GOT3 (cell line): Measurements from ENCODE around the gene ZNF804B.

Experiments
- DNase-seq: peaks from one replicate; lab custom pipeline; 2025; ENCODE audit warnings: mixed read lengths; lab: John Stamatoyannopoulos, UW

Gene ZNF804B

GRCh38 chr7:89265631-89266030 is 506.1 kb downstream of the ZNF804B start:
- DNase-seq, result no peak

DNA sequence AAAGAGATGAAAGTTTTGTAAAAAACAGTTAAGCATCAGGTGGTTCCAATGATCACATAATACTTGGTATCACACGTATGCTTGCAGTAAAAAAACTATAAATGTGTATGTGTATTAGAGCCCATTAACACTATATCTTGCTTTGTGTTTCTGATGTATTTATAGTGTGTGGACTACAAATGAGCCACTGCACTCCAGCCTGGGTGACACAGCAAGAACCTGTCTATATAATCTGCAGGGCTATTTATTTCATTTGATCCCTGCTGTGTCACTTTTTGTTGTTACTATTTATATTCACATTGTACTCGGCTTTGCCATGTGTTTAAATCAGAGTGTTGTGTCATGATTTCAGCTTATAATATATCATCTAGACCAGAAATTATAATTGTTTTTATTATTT is 523.8 kb downstream of the ZNF804B start:
- no peak for DNase-seq

- DNase-seq, result no peak
Observed at GRCh38 chr7:89308535-89308934, 549.0 kb downstream of the ZNF804B start.

- DNase-seq, result no peak
Observed at GRCh38 chr7:89311886-89312285, 552.4 kb downstream of the ZNF804B start.

DNA sequence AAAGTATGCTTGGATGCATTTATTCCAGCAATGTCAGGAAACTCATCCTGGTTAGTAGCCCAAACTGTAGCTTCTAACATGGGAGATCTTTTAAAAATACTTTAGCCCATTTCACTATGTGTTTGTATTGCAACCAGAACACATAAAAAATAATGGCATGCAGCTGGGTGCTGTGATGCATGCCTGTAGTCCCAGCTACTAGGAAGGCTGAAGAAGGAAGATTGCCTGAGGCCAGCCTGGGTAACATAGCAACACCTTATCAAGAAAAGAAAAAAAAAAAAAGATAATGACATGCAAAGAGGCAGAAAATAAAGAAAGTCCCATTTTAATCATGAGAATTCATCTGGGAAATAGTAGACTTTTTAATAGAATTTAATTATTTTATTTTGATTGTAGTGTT is 553.1 kb downstream of the ZNF804B start:
- no peak for DNase-seq

DNA sequence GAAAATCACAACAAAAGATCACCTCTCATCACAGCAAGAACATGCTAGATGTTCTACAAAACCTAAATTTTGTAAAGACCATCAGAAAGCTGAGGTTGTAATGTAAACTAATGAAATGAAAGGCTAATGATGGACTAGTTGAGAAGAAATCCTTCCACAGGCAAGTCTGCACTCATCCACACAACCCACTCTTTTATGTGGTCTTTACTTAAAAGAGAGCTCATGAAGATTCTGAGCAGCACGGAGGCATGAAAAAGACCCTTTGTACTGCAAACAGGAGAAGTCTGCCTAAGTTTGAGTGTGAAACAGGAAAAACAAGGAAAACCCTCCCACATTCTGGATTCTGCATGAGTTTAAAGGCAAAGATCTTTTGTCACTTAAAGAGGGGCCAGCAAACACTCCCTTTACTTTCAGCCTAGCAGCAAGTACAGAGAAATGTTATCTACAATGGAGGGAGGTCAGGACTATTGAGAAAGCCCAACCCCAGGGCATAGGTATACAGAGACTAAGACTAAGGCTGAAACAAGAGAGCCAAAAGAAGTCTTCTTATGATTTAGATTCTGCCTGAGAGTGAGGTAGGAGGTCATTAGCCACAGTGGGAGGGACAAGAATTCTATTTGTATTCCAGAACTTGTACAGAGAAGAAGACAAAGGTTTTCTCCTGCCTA is 557.2 kb downstream of the ZNF804B start:
- no peak for DNase-seq

DNA sequence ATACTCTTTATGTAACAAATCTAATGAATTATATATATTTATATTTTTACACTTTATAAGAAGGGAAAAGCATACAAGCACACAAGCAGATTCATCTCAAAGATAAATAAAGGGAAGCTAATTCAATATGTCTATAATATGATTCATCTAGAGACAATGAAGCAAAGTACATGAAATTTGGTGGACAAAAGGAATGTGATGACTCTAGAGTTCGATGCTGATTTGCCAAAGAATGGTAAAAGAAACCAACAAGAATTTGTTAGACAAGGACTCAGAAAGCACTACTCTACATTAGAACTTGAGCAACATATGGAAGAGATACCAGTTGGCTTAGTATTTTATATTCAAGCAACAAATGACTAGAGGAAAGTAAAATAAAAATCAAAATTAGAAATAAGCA is 572.5 kb downstream of the ZNF804B start:
- no peak for DNase-seq

DNA sequence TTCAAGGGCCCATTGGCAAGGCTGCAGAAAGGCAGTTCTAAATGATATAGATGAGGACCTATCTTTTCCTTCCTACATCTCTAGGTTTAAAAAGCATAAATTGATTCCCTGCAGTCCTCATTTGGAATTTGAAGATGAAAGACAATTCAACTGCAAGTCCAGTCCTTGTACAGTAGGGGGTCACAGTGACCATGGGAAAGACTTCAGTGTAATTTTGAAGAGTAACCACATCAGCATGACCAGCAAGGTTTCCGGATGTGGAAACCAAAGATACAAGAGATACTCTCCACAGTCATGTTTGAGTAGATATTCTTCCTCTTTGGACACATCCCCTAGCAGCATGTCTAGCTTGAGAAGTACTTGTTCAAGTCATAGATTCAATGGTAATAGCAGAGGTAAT is 575.3 kb downstream of the ZNF804B start:
- DNase-seq, result no peak

DNA sequence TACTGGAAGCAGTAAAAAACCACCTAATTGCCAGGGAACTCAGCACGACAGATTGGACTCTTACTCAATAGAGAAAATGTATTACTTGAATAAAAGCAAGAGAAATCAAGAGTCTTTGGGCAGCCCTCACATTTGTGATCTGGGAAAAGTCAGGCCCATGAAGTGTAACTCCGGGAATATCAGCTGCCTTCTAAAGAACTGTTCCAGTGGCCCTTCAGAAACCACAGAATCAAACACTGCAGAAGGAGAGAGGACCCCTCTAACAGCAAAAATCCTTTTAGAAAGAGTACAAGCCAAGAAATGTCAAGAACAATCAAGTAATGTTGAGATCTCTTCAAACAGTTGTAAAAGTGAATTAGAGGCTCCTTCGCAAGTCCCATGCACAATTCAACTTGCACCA is 576.0 kb downstream of the ZNF804B start:
- DNase-seq, result no peak

DNA sequence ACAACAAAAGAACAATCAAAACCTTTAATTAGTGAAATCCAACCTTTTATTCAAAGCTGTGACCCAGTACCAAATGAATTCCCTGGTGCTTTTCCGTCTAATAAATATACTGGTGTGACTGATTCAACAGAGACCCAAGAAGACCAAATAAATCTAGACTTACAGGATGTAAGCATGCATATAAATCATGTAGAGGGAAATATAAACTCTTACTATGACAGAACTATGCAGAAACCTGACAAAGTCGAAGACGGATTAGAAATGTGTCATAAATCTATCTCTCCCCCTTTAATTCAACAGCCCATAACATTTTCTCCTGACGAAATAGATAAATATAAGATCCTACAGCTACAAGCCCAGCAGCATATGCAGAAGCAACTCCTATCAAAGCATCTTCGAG is 576.6 kb downstream of the ZNF804B start:
- no peak for DNase-seq

DNA sequence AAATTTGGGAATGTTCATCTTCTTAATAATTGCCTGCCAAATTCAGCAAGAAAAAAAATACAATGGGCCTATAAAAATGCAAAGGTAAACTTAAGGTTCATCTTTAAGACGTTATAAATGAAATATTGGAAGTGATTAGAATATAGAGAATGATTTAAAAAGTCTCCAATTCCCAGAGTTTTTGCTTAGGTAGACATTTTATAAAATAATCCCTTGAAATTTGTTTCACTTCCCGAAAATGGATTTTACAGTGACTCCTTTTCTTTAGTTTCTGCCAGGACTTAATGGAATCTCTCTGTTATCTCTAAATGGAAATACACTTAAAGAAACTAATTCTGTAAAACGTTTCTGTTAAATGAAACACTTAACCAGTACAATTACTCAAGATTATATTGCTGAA is 580.2 kb downstream of the ZNF804B start:
- DNase-seq, result no peak

DNA sequence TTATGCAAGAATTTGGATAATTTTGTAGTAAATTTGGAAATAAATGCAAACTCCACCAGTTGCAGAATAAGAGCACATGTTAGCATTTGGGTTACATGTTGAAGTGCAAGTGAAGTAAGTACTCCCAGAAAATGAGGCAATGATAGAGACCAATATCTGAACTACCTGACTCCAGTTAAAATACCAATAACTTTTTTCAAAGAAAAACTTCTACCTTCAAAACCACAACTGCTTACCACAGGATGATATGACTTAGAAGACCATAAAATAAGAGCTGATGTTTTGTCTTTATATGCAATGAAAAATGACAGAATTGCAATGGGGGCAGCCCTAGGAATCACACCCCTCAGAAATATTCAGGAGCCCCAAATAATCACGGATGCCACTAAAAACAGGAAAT is 597.6 kb downstream of the ZNF804B start:
- no peak for DNase-seq

DNA sequence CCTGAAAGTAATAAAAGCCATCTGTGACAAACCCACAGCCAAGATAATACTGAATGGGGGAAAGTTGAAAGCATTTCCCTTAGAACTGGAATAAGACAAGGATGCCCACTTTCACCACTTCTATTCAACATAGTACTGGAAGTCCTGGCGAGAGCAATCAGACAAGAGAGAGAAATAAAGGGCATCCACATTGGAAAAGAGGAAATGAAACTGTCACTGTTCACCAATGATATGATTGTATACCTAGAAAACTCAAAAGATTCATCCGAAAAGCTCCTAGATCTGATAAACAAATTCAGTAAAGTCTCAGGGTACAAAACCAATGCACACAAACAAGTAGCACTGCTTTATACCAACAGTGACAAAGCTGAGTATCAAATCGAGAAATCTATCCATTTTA is 617.7 kb downstream of the ZNF804B start:
- no peak for DNase-seq

DNA sequence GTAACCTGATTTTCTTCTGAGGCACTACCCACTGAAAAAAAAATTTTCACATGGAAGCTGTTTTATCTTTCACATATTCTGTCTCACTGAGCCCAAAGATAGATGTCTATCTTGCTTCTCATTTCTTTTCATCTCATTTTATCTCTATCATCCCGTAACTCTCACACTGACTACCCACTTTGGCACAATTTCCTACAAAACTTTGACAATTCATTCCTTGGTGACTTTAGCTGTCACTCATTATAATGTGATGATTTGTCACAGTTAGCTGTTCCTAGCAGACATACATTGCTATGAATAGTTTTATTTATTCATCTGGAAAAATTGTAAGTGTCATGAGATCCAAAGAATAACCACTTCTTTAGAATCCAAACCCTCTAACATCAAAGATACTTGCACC is 625.9 kb downstream of the ZNF804B start:
- DNase-seq, result no peak
